NCI-H526 treated with DMSO at 0.1 percent for 48 hours (cell line): ENCODE data around the gene APC2.
"Not testable (repeated sequence)": the region's sequence is repeated elsewhere in the genome, so short reads cannot be mapped to it uniquely, and the experiment has no call there.

Experiments used
- DNase-seq: peaks from one replicate; lab custom pipeline; 2025; lab: John Stamatoyannopoulos, UW

APC2 gene

GRCh38 chr19:1511318-1512317 lies 61.7 kb downstream of the APC2 start:
- DNase-seq = no peak

GRCh38 chr19:1512671-1513498 lies 63.0 kb downstream of the APC2 start, which contains the start of gene ADAMTSL5:
ADAMTSL5 (minus strand) TSS chr19:1513019; CDS start chr19:1510943, 2,076 bp downstream.
- DNase-seq = no peak

GRCh38 chr19:1513499-1514294 lies 63.8 kb downstream of the APC2 start:
- no peak for DNase-seq

DNA sequence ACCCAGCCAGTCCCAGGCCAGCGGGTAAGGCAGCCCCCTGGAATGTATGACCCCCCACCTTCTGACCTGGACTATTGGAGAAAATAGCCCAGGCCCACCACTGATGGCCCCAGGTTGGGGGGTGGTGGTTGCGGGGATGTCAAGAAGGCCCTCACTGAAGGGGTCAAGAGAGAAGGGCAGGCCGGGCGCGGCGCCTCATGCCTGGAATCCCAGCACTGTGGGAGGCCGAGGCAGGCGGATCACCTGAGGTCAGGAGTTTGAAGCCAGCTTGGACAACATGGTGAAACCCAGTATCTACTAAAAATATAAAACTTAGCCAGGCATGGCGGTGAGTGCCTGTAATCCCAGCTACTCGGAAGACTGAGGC lies 64.4 kb downstream of the APC2 start:
- no peak for DNase-seq

DNA sequence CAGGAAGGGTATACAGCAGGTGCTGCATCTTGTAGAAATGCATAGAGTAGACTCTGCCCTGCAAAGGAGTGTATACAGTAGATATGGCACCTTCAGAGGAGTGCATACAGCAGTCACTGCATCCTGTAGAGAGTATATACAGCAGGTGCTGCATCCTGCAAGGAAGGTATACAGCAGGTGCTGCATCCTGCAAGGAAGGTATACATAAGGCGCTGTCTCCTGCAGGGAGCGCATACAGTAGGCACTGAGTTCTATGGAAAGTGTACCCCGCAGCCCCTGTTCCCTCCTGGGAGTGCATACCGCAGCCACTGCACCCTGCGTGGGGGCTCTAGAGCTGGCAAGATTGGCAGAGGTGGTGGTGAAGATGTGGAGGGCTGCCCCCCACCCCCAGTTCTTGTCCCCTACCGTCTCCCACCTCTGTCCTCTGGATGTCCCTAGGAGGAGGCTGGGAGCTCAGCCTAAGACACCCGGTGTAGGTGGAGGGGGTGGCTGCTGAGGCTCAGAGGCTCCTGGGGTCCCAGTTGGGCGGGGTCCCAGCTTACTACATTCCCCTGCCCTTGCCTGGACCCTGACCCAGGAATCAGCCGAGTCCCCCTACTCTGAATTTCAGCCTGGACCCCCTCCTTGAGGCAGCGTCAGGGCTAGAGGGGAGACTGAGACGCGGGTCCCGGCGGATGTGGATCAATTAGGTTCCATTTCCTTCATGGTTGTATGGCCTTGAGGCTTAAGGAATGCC lies 65.2 kb downstream of the APC2 start:
- no peak for DNase-seq

GRCh38 chr19:1516395-1516753 lies 66.5 kb downstream of the APC2 start:
- DNase-seq = no peak

GRCh38 chr19:1518471-1518870 lies 68.5 kb downstream of the APC2 start:
- no peak for DNase-seq

GRCh38 chr19:1519802-1520201 lies 69.9 kb downstream of the APC2 start:
- not testable (repeated sequence) for DNase-seq

DNA sequence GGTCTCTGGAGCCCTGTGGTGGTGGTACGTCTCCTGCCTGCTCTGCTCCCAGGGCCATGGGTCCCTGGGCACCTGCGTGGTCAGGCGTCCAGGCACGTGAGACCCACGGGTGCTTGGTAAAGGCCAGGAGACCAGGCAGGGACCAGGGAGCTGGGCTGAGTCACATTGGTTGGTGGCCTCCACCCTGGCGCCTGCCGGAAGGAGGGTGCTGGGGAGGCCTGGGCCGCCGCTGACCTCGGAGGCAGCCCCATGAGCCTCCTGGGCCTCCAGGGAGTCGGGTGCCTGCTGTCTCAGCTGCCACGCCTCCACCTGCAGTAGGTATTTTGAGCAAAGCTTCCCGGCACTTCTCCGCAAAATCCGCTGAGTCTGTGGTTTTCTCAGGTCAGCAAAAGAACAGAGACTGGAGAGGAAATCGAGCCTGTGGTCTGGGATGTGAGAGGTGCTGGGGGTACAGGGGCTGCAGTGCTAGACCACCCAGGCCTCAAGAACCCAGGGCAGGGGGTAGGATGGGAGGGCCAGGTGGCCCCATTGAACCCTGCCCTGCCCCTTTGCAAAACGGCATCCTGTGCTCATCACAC lies 70.4 kb downstream of the APC2 start:
- DNase-seq = no peak

DNA sequence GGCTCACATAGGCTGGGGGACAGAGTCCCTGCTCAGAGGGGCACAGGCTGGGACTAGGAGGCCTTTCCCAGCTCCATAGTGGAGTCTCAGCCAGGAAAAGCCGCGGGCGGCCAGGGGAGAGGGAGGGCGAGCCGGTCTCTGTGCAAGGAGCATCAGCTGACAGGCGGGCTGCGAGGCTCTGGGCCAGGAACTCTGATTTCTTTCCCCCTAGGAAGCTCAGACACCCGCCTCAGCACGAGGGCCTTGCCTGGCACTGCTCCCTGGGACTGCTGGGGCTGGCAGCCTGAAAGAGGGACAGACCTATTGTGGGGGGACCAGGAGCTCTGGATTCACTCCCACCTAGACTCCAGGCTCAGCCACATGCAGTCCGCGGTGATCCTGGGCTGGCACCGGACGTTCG lies 71.7 kb downstream of the APC2 start:
- DNase-seq = no peak

GRCh38 chr19:1522061-1522460 lies 72.1 kb downstream of the APC2 start:
- no peak for DNase-seq

GRCh38 chr19:1522838-1523237 lies 72.9 kb downstream of the APC2 start:
- DNase-seq = no peak
